Suprapubic skin (tissue), 3 donors: Measurements from ENCODE around the gene ABTB1.

ENCODE experiments used
- CTCF ChIP-seq, 2 donors: fragments of 200-600 bp in 1 of 2; fragments of 450-650 bp in 1 of 2; sonication (generic) in 1 of 2; IDR thresholded peaks; one replicate each; pipeline ENCODE4 v1.5.1; 2016 to 2019; ENCODE audit warnings: antibody characterized with exemption in 2 of 2, mild to moderate bottlenecking in 1 of 2, moderate library complexity in 1 of 2
- POLR2A ChIP-seq, 2 donors: fragments of 450-650 bp; IDR thresholded peaks; one replicate each; pipeline ENCODE4 v1.6.1; 2017; ENCODE audit warnings: antibody characterized with exemption in 2 of 2, mild to moderate bottlenecking in 2 of 2, moderate library complexity in 2 of 2

- TF ChIP-seq POLR2A (IDR thresholded peaks at IDR 0.05) (no peak), CTCF (IDR thresholded peaks at IDR 0.05) (no peak)
Observed at GRCh38 chr3:127718916-127719290, 46.2 kb downstream of the ABTB1 start.
